ENCODE results near the gene ARID1B.

Gene ARID1B

GRCh38 chr6:157119502-157120027, 342.4 kb downstream of the ARID1B start:
- no peak for DNase-seq (ENCODE audit: low read depth in 1 of 2, low spot score in 1 of 2)

GRCh38 chr6:157120534-157121232, 343.5 kb downstream of the ARID1B start:
- no peak for DNase-seq (ENCODE audit: low read depth in 1 of 2, low spot score in 1 of 2)

DNA sequence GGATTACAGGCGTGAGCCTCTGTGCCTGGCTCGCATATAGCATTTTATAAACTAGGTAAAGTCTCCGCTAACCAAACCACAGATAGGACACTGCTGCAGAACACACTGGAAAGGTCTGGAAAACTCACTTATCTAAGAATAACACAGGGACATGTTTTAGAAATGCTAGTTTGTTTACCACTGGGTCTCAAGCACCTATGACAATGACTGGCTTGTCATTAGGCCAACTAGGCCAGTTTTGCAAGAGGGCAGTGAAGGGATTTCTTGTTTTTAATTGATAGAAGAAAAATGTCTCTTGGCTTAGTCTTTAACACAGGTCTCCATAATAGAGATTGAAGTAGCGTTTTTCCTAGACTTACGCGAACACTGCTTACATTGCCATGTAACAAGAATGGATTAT, 344.7 kb downstream of the ARID1B start:
- DNase-seq (ENCODE audit: low read depth in 1 of 2, low spot score in 1 of 2) = no peak

DNA sequence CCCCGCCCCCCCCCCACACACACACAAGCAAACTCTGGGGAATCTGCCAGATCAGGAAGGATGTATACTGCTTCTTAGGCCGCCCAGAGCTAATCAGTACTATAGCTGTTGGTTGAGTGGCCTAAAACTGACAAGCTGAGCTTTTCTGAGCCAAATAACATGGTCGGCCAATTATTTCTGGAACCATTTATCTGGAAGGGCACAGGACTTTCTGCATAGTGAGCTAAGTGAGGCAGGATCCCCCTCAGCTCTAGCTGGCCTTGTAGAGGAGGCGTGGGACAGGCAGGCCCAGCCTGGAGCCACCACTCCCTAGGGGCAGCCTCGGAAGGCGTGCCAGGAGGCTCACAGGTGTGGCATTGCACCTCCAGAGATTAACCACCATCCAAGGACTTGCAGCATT, 346.1 kb downstream of the ARID1B start:
- no peak for DNase-seq (ENCODE audit: low read depth in 1 of 2, low spot score in 1 of 2)

- DNase-seq (ENCODE audit: low read depth in 1 of 2, low spot score in 1 of 2) = no peak
These were observed 347.5 kb downstream of the ARID1B start for GRCh38 chr6:157124485-157125254.

GRCh38 chr6:157125531-157125930, 348.4 kb downstream of the ARID1B start:
- DNase-seq (ENCODE audit: low read depth in 1 of 2, low spot score in 1 of 2) = no peak

- DNase-seq (ENCODE audit: low read depth in 1 of 2, low spot score in 1 of 2) = no peak
These were observed 349.3 kb downstream of the ARID1B start for GRCh38 chr6:157126183-157127098.

DNA sequence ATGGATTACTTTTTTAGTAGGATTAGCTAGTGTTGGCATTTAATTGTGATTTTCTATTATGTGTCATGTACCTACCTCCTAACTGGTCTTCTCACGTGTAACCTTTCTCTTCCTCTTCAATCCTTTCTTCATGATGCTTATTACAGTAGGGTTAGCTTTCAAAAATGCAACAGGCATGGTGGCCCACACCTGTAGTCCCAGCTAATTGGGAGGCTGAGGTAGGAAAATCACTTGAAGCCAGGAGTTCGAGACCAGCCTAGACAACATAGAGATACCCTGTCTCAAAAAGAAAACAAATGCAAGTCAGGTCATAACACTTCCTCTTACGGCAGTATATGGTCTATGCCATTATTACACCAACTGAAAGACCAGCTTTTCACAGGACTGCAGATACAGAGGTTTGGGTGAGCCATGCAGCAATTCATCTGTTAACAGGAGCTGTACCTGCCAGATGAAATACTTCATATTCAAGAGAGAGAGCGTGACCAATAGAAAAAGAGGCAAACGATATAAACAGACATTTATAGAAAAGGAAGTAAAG, 351.1 kb downstream of the ARID1B start:
- no peak for DNase-seq (ENCODE audit: low read depth in 1 of 2, low spot score in 1 of 2)

DNA sequence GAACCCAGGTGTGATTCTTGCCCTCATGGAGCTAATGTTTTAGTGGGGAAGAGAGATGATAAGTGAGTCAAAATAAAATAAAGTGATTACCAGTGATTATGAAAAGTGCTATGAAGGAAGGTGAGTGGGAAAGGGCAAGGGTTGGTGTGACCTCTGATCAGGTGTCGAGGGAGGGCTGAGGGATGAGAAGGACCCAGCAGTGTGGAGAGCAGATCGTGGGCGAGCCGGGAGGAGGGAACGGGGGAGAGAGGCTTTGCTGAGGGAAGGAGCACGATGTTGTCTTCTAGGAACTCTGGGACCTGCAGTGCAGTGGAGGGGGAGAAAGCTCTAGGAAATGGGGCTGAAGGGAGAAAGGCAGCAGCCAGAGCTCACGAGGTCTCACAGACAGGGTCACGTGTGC, 354.1 kb downstream of the ARID1B start:
- no peak for DNase-seq (ENCODE audit: low read depth in 1 of 2, low spot score in 1 of 2)

- DNase-seq (ENCODE audit: low read depth in 1 of 2, low spot score in 1 of 2) = no peak
These were observed 356.7 kb downstream of the ARID1B start for GRCh38 chr6:157133856-157134255.

GRCh38 chr6:157134402-157135047, 357.3 kb downstream of the ARID1B start:
- no peak for DNase-seq (ENCODE audit: low read depth in 1 of 2, low spot score in 1 of 2)

GRCh38 chr6:157135691-157136090, 358.5 kb downstream of the ARID1B start:
- DNase-seq (ENCODE audit: low read depth in 1 of 2, low spot score in 1 of 2) = no peak

GRCh38 chr6:157137501-157137900, 360.3 kb downstream of the ARID1B start:
- DNase-seq (ENCODE audit: low read depth in 1 of 2, low spot score in 1 of 2) = no peak

DNA sequence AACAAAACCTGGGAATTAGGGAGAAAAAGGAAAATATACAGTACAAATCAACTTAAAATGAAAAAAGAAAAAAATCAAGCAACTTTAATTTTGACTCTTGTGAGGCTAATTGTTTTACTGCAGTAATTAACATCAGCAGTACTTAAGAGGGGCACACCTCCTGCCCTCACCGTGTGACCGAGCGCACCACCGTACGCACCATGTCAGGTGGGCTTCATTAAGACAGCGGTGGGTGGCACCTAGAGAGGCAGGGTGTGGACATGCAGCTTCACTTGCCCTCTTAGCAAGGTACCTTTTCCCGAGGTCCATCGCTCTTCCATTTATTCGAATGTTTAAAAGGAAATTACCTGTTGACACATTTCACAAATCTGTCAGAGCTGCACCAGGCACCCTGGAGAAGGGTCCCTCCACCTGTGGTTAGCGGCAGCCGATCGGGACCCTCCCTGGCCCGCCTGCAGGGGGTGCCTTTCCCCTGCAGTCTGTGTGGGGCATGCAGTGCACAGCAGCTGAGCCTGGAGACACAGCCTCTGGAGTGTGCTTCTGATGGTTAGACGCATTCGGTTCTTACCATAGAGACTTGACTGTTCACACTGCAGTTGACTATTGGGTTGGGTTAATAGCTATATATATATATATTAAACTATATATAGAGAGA, 362.0 kb downstream of the ARID1B start:
- DNase-seq (ENCODE audit: low read depth in 1 of 2, low spot score in 1 of 2) = no peak

GRCh38 chr6:157143171-157143889, 366.2 kb downstream of the ARID1B start:
- peak in 1 of 2 donors; percentile 3 for DNase-seq (ENCODE audit: low read depth in 1 of 2, low spot score in 1 of 2)

DNA sequence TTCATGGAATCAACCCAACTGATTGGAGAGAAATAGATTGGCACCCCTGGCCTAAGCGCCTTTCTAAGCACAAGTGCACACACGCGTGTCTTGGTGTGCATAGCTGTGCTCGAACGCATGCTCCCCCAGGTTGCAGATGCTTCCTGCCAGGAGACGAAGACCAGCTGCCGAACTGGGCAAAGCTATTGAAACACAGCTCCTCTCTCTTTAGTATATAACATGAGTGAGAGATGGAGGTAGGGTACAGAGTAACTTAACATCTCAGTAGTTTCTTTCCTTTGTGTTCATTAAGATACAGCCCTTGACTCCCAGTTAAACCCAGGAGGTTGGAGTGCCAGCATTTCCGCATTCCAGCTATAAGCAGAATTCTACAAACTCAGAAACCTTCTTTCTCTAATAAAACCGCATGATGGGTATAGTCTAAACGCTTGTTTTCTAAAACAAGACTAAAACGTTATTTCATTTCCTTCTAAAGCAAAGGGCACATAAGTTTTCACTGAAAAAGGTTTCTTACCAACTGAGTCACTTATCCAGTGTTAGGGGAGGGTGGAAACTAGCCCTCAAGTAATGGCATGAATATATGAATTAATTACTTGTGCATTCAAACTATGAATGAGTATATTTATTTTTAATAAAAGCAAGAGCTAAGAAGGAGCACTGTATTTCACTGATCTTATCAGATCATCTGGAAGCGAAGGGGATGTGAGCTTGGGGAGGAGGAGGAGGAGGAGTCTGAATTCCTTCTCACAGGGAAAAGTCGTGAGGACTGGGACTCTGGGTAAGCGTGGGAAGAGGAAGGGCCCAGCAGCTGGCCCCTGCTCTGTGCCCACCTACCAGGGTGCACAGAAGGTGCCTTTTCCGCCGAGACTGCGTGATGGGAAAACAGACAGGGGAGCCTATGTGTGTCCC, 367.0 kb downstream of the ARID1B start:
- no peak for DNase-seq (ENCODE audit: low read depth in 1 of 2, low spot score in 1 of 2)

DNA sequence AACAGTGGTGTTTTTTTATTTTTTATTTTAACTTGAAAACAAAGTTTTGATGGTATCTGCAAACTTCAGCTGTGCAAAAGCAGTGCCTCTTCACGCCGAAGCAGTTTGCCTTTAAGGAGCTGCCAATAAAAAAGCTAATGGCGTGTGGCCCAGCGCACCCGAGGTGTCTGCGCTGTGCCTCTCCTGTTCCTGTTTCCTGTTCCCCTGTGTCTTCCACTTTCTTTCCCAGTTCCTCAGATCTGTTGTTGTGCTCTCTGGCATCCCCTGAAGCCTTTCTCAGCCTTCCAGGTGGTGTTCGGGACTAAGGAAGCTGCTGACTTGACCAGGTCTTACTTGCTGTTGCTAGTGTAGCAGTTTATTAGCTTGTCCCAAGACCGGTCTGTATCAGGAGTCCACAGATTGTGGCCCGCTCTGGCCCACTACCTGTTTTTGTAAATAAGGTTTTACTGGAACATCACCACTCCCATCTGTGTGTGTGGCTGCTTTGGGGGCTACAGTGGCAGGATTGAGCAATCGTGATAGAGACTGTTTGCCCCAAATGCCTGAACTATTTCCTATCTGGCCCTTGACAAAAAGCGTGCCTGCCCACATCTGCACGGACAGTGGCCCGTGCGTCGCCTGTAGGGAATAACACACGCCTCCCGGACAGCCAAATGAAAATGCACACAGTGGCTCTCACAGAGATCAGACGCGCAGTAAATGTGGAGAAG, 367.8 kb downstream of the ARID1B start:
- DNase-seq (ENCODE audit: low read depth in 1 of 2, low spot score in 1 of 2) = no peak

Measured in activated T-helper 1 cell treated with anti-CD3 and anti-CD28 coated beads, Interleukin-2, amount 50 U/mL, for 16 hours (primary cell).